Lung (tissue), 12 donors: ENCODE data around the gene MYDGF. TPM values are rescaled to one million over a fixed set of nuclear protein-coding genes. Genes with fewer than 3 reads are reported as not detected.

Experiments
- ATAC-seq: fragments of 200-7000 bp; cut with Tn5 transposase; one replicate; pipeline ENCODE4 v1.9.1; 2020; ENCODE audit warnings: moderate number of reproducible peaks; ENCODE audit not compliant: insufficient read depth, low FRiP score
- DNase-seq, 3 donors: peaks; one replicate each; pipeline ENCODE4 v3.0.0-alpha.2; 2013 to 2017
- H3K27ac ChIP-seq, 2 donors: one replicate each; pipeline ENCODE4 v1.5.1; 2013; ENCODE audit warnings: mild to moderate bottlenecking in 2 of 2, moderate library complexity in 2 of 2, control low read depth in 1 of 2, inconsistent platforms in 1 of 2, low read depth in 1 of 2, low read length in 1 of 2
- H3K27me3 ChIP-seq, 3 donors: one replicate each; pipeline ENCODE4 v1.5.1; 2013; ENCODE audit warnings: low read length in 2 of 3; ENCODE audit not compliant: control insufficient read depth in 3 of 3, insufficient read depth in 3 of 3
- H3K36me3 ChIP-seq, 4 donors: one replicate each; pipeline ENCODE4 v1.5.1; 2013; ENCODE audit warnings: low read length in 4 of 4, mild to moderate bottlenecking in 1 of 4, moderate library complexity in 1 of 4; ENCODE audit not compliant: control insufficient read depth in 4 of 4, insufficient read depth in 4 of 4
- H3K4me1 ChIP-seq, 5 donors: one replicate each; pipeline ENCODE4 v1.5.1; 2013; ENCODE audit warnings: low read length in 5 of 5, mild to moderate bottlenecking in 2 of 5, moderate library complexity in 1 of 5; ENCODE audit not compliant: control insufficient read depth in 5 of 5, insufficient read depth in 5 of 5
- H3K4me3 ChIP-seq: one replicate; pipeline ENCODE4 v1.5.1; 2013; ENCODE audit warnings: mild to moderate bottlenecking, control low read depth, moderate library complexity
- H3K9ac ChIP-seq, 2 donors: one replicate each; pipeline ENCODE4 v1.5.1; 2013; ENCODE audit warnings: low read length in 2 of 2, control low read depth in 1 of 2; ENCODE audit not compliant: insufficient read depth in 1 of 2
- H3K9me3 ChIP-seq, 4 donors: one replicate each; pipeline ENCODE4 v1.5.1; 2013; ENCODE audit warnings: low read length in 3 of 4, mild to moderate bottlenecking in 1 of 4, moderate library complexity in 1 of 4; ENCODE audit not compliant: control insufficient read depth in 4 of 4, insufficient read depth in 3 of 4
- CTCF ChIP-seq: IDR thresholded peaks from 2 replicates; pipeline ENCODE4 v1.5.1; 2012; ENCODE audit warnings: mild to moderate bottlenecking; ENCODE audit errors: control extremely low read depth, extremely low read depth
- WGBS, 2 donors: extraction: QIAGEN DNeasy Blood & Tissue Kit; methylation state at CpG; one replicate each; pipeline ENCODE4 v1.1.7; 2013; 5-methylcytosine and 5-hydroxymethylcytosine counted together
- polyA plus RNA-seq, 2 donors: library from polyadenylated mRNA; stranded (reverse); fragments of 200-250 nt; gene quantifications; one replicate each; pipeline ENCODE4 v1.2.1, GENCODE V29; 2013
- total RNA-seq, 2 donors: library from RNA; depleted of rRNA in 1 of 2; stranded (reverse); fragments of >200 nt in 1 of 2; gene quantifications; one replicate each; pipeline ENCODE4 v1.2.1, GENCODE V29; 2014 to 2021
- donor health status: control.
- donor health status: control.
- donor health status: Bipolar disorder and iron deficiency.
- donor health status: healthy.
- donor health status: DM: yes; HTN: yes; CAD: no.

Gene MYDGF
- total and polyA plus RNA-seq, 4 donors: 70.4 to 280 (median 142) TPM

GRCh38 chr19:4652075-4652474 is 18.1 kb downstream of the MYDGF start:
- no peaks in the 10 kb centered on the region for H3K9me3 ChIP-seq
- no peak for TF ChIP-seq CTCF
- no peak overlapping the region for H3K4me3 ChIP-seq
- H3K36me3 ChIP-seq: peaks cover under 1 to 26% (median 7%) of the 10 kb centered on the region in 4 donors
- peaks cover 0 to 4% (median 0%) of the 10 kb centered on the region in 5 donors for H3K4me1 ChIP-seq
- H3K27ac ChIP-seq: no peak overlapping the region
- 96 to 97% methylated on average over 39 to 44 of the region's 44 CpGs for WGBS, 2 donors
- ATAC-seq (no peak), DNase-seq (no peak)
- H3K27me3 ChIP-seq: no peaks in the 10 kb centered on the region
- H3K9ac ChIP-seq: no peak overlapping the region

- Histone ChIP-seq H3K27ac (no peak overlapping the region), H3K27me3 (no peaks in the 10 kb centered on the region), H3K4me3 (no peak overlapping the region), H3K4me1 (peaks cover 0 to 4% (median 0%) of the 10 kb centered on the region in 5 donors), H3K36me3 (peaks cover 0 to 16% (median 1%) of the 10 kb centered on the region in 4 donors), H3K9me3 (no peaks in the 10 kb centered on the region), H3K9ac (no peak overlapping the region)
- WGBS, 2 donors: 81 to 83% methylated on average over 2 of the region's 2 CpGs
- no peak for TF ChIP-seq CTCF
- ATAC-seq (no peak), DNase-seq (no peak)
Observed at GRCh38 chr19:4650159-4650558, 20.0 kb downstream of the MYDGF start.

- peaks cover 0 to 4% (median 0%) of the 10 kb centered on the region in 5 donors for H3K4me1 ChIP-seq
- H3K4me3 ChIP-seq: no peak overlapping the region
- H3K27me3 ChIP-seq: no peaks in the 10 kb centered on the region
- peaks cover 0 to 16% (median 1%) of the 10 kb centered on the region in 4 donors for H3K36me3 ChIP-seq
- DNase-seq (no peak), ATAC-seq (no peak)
- H3K27ac ChIP-seq: no peak overlapping the region
- H3K9ac ChIP-seq: no peak overlapping the region
- no peak for TF ChIP-seq CTCF
- no peaks in the 10 kb centered on the region for H3K9me3 ChIP-seq
- 87 to 92% methylated on average over 19 of the region's 19 CpGs for WGBS, 2 donors
Observed at GRCh38 chr19:4649392-4650047, 20.6 kb downstream of the MYDGF start.
